HG02798 (cell line): ENCODE results near the gene ICAM5.
"Not testable (repeated sequence)": the region's sequence is repeated elsewhere in the genome, so short reads cannot be mapped to it uniquely, and the experiment has no call there.

ENCODE experiments used
- ATAC-seq: cut with Tn5 transposase; IDR thresholded peaks from one replicate; pipeline ENCODE4 v1.9.1; 2021; ENCODE audit warnings: mild to moderate bottlenecking; ENCODE audit not compliant: unreplicated experiment, poor library complexity

The ICAM5 gene

DNA sequence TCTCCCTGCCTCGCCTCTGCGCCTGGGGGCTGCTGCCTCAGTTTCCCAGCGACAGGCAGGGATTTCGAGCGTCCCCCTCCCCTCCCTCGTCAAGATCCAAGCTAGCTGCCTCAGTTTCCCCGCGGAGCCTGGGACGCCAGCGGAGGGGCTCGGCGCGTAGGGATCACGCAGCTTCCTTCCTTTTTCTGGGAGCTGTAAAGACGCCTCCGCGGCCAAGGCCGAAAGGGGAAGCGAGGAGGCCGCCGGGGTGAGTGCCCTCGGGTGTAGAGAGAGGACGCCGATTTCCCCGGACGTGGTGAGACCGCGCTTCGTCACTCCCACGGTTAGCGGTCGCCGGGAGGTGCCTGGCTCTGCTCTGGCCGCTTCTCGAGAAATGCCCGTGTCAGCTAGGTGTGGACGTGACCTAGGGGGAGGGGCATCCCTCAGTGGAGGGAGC, 19.6 kb upstream of the ICAM5 start:
- ATAC-seq, result peak; percentile 41

DNA sequence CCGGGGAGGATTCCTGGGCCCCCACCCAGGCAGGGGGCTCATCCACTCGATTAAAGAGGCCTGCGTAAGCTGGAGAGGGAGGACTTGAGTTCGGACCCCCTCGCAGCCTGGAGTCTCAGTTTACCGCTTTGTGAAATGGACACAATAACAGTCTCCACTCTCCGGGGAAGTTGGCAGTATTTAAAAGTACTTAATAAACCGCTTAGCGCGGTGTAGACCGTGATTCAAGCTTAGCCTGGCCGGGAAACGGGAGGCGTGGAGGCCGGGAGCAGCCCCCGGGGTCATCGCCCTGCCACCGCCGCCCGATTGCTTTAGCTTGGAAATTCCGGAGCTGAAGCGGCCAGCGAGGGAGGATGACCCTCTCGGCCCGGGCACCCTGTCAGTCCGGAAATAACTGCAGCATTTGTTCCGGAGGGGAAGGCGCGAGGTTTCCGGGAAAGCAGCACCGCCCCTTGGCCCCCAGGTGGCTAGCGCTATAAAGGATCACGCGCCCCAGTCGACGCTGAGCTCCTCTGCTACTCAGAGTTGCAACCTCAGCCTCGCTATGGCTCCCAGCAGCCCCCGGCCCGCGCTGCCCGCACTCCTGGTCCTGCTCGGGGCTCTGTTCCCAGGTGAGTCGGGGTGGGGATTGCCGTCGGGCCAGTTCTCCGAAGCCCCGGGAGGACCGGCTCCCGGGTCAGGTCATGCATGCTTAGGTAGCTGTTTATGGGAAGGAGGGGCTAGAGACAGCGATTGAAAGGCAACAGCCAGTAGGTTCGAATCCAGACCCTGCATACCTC, 18.9 kb upstream of the ICAM5 start, which contains the start of gene ICAM1:
TSS of gene ICAM1 (plus strand) at position 505 of the 779 bp plus-strand sequence. CDS start at position 545, 40 bp downstream.
- ATAC-seq, result peak; percentile 58

DNA sequence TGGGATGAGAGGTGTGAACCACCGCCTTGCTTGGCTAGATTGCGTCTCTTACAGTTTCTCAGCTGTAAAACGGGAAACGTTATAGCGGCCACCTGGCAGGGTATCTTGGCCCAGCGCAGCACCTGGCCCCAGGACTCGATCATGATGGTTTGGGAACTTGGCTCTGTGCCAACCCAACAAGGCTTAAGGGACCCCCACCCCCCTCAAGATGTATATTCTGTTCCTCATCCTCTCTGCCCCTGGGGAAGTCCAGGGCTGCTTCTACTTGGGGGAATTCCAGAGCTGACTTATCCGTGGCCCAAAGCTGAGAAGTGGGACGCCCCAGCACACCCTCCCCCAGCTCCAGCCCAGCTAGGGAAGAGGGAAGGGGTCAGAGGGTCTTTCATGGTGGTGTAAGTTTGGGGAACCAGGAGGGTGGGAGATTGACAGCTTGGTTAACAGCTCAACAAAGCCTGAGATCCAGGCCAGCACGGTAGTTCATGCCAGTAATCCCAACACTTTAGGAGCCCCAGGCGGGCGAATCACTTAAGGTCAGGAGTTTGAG, 18.1 kb upstream of the ICAM5 start:
- peak; percentile 28 for ATAC-seq

GRCh38 chr19:10274589-10274988, 15.2 kb upstream of the ICAM5 start:
- ATAC-seq, result no peak

DNA sequence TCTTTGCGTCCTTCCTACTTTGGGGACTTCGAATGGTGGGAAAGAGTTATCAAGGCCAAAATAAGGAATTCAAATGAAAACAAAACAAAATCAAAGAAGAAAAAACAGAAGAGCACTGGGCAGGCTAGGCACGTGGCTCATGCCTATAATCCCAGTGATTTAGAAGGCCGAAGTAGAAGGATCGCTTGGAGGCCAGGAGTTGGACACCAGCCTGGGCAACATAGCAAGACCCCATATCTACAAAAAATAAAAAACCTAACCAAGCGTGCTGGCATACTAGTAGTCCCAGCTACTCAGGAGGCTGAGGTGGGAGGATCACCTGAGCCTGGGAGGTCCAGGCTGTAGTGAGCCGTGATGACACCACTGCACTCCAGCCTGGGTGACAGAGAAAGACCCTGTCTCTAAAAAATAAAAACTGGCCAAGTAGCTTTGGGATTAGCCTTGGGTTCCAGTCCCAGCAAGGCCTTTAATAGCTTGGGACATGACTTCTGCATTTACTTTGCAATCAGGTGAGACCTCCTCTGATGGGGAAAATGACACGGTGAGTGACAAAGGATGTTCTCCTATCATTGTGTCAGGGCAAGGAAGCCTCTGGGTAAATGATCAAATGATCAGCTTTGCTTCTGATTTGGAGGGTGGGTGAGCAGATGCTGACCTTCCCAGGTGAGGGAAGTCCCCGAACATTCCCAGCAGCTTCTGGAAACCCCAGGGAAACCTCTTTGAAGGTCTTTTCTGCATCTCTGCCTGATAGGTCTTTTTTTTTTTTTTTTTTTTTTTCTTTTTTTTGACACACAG, 11.8 kb upstream of the ICAM5 start:
- no peak for ATAC-seq

DNA sequence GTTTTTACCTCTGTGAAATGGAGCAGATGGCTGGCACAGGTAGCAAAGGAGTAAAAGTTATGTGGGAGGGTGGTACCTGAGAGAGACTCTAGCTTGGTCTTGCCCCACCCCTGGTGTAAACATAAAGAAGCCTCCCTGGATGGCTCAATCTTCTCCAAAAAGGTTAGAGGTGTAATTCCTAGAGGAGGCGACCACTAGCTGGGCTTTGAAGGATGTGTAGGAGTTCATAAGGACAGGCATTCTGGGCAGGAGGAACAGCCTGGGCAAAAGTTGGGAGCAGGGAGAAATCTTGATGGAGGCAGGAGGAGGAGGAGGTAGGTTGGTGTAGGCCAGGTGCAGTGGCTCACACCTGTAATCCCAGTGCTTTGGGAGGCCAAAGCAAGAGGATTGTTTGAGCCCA, 10.8 kb upstream of the ICAM5 start:
- no peak for ATAC-seq

- ATAC-seq, result no peak
Measured at GRCh38 chr19:10279737-10280442, 9.9 kb upstream of the ICAM5 start.

GRCh38 chr19:10282043-10282442, 7.7 kb upstream of the ICAM5 start:
- ATAC-seq, result not testable (repeated sequence)

DNA sequence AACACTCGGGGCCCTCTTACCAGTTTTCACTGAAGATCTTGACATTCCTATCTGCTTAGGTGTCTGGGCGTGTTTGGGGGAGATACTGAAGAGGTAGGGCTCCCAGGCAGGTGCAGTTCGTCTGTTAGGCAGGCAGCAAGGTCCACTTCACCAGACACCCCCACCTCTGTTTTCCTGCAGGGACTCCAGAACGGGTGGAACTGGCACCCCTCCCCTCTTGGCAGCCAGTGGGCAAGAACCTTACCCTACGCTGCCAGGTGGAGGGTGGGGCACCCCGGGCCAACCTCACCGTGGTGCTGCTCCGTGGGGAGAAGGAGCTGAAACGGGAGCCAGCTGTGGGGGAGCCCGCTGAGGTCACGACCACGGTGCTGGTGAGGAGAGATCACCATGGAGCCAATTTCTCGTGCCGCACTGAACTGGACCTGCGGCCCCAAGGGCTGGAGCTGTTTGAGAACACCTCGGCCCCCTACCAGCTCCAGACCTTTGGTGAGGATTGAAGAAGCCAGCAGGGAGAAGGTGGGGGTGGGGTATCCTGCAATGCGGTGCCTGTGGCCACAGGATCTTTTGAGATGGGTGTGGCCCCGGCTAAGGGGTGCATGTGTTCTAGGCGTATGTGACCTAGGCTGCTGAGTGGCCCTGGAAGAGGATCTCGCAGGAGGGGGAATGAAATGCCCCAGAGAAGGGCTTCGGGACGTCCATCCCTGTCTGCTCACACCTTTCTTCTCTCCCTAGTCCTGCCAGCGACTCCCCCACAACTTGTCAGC, 6.3 kb upstream of the ICAM5 start:
- ATAC-seq, result no peak

DNA sequence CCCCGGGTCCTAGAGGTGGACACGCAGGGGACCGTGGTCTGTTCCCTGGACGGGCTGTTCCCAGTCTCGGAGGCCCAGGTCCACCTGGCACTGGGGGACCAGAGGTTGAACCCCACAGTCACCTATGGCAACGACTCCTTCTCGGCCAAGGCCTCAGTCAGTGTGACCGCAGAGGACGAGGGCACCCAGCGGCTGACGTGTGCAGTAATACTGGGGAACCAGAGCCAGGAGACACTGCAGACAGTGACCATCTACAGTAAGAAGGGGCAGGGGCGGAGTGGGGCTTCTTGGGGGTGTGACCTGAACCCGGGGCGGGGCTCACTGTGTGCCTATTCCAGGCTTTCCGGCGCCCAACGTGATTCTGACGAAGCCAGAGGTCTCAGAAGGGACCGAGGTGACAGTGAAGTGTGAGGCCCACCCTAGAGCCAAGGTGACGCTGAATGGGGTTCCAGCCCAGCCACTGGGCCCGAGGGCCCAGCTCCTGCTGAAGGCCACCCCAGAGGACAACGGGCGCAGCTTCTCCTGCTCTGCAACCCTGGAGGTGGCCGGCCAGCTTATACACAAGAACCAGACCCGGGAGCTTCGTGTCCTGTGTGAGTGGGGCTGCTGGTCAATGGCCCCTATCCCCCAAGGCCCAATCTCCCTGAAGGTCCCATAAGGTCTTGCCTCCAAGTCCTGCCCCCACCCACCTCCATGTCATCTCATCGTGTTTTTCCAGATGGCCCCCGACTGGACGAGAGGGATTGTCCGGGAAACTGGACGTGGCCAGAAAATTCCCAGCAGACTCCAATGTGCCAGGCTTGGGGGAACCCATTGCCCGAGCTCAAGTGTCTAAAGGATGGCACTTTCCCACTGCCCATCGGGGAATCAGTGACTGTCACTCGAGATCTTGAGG, 5.4 kb upstream of the ICAM5 start:
- ATAC-seq, result no peak

- ATAC-seq, result no peak
Measured at GRCh38 chr19:10284960-10285278, 4.8 kb upstream of the ICAM5 start.

DNA sequence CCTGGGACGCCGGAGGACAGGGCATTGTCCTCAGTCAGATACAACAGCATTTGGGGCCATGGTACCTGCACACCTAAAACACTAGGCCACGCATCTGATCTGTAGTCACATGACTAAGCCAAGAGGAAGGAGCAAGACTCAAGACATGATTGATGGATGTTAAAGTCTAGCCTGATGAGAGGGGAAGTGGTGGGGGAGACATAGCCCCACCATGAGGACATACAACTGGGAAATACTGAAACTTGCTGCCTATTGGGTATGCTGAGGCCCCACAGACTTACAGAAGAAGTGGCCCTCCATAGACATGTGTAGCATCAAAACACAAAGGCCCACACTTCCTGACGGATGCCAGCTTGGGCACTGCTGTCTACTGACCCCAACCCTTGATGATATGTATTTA, 4.4 kb upstream of the ICAM5 start:
- ATAC-seq, result no peak

GRCh38 chr19:10286803-10287737, 2.7 kb upstream of the ICAM5 start, which contains the start of gene ICAM4:
Gene ICAM4 (plus strand): TSS chr19:10286955. CDS start chr19:10287013, 58 bp downstream.
- no peak for ATAC-seq

DNA sequence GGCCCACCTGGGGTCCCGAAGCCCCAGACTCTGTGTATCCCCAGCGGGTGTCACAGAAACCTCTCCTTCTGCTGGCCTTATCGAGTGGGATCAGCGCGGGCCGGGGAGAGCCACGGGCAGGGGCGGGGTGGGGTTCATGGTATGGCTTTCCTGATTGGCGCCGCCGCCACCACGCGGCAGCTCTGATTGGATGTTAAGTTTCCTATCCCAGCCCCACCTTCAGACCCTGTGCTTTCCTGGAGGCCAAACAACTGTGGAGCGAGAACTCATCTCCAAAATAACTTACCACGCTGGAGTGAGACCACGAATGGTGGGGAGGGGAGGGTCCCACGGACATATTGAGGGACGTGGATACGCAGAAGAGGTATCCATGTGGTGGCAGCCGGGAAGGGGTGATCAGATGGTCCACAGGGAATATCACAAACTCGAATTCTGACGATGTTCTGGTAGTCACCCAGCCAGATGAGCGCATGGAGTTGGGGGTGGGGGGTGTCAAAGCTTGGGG, 1.0 kb upstream of the ICAM5 start:
- no peak for ATAC-seq

DNA sequence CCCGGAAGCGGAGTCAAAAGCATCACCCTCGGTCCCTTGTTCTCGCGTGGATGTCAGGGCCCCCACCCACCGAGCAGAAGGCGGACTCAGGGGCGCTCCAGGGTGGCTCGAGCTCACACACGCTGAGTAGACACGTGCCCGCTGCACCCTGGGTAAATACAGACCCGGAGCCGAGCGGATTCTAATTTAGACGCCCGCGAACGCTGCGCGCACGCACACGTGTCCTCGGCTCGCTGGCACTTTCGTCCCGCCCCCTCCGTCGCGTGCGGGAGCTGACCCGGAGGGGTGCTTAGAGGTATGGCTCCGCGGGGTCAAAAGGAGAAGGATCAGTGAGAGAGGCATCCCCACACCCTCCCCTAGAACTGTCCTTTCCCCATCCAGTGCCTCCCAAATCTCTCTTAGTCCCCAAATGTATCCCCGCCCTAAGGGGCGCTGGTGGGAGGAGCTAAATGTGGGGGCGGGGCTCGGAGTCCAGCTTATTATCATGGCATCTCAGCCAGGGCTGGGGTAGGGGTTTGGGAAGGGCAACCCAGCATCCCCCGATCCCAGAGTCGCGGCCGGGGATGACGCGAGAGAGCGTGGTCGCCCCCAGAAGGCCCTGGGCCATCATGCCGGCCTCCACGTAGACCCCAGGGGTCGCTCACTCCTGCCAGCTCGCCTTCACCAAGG, 451 bp upstream of the ICAM5 start:
- no peak for ATAC-seq

- no peak for ATAC-seq
Measured at GRCh38 chr19:10290357-10290875, 664 bp downstream of the ICAM5 start.
